Spleen (tissue), 7 donors: Measurements from ENCODE around the gene SLCO2A1.

Experiments
- CTCF ChIP-seq, 11 experiments: fragments of 200-600 bp in 7 of 11; fragments of 450-650 bp in 4 of 11; sonication (generic) in 4 of 11; IDR thresholded peaks in 8 of 11; conservative IDR thresholded peaks in 3 of 11; 1 replicate in 7 of 11; 2 replicates in 4 of 11; pipeline versions ENCODE4 v1.4.0 to v1.8.0; 2016 to 2021; ENCODE audit warnings: antibody characterized with exemption in 11 of 11, inconsistent platforms in 4 of 11, mild to moderate bottlenecking in 1 of 11
- POLR2A ChIP-seq, 3 donors: fragments of 450-650 bp; IDR thresholded peaks; one replicate each; pipeline ENCODE4 v1.5.1; 2017; ENCODE audit warnings: antibody characterized with exemption in 3 of 3, mild to moderate bottlenecking in 1 of 3
- donor health status: DM: no; HTN: no; CAD: no; lungs with moderate emphysema.
- donor health status: DM: no; HTN: no; CAD: no.
- donor health status: DM: no; HTN: no; CAD: no.

GRCh38 chr3:134065252-134066157 lies 35.8 kb upstream of the SLCO2A1 start:
- TF ChIP-seq CTCF (IDR thresholded peaks at IDR 0.05 in 8 of 11, conservative IDR thresholded peaks at IDR 0.05 in 3 of 11), result no peak
- TF ChIP-seq POLR2A (IDR thresholded peaks at IDR 0.05), result no peak
